ENCODE data around the gene GSTM1.
"Not testable (repeated sequence)": the region's sequence is repeated elsewhere in the genome, so short reads cannot be mapped to it uniquely, and the experiment has no call there.

GRCh38 chr1:109708949-109709348 lies 21.3 kb downstream of the GSTM1 start:
- TF ChIP-seq CTCF, POLR2A (IDR thresholded peaks at IDR 0.05): not testable (repeated sequence)
